Endothelial cell of umbilical vein (primary cell): Measurements from ENCODE around the gene PTPN13.

Source experiments
- EZH2 ChIP-seq: IDR thresholded peaks from 2 replicates; pipeline ENCODE4 v1.6.1; 2012; ENCODE audit warnings: borderline replicate concordance, low read depth, mild to moderate bottlenecking, moderate library complexity, low read length, inconsistent platforms; ENCODE audit not compliant: severe bottlenecking
- FOS ChIP-seq: IDR thresholded peaks from 2 replicates; pipeline ENCODE4 v1.6.1; 2011; ENCODE audit warnings: mild to moderate bottlenecking, low read length, moderate library complexity, borderline replicate concordance; ENCODE audit not compliant: insufficient read depth
- JUN ChIP-seq: IDR thresholded peaks from 2 replicates; pipeline ENCODE4 v1.6.1; 2011; ENCODE audit warnings: borderline replicate concordance, low read depth; ENCODE audit not compliant: insufficient read length, insufficient read depth
- MYC ChIP-seq: IDR thresholded peaks from one replicate; pipeline ENCODE4 v1.6.1; 2011; ENCODE audit warnings: mild to moderate bottlenecking, low read depth, low read length
- POLR2A ChIP-seq: IDR thresholded peaks from 2 replicates; pipeline ENCODE4 v1.6.1; 2012; ENCODE audit warnings: low read depth, mild to moderate bottlenecking, control low read depth, low read length
- POLR2AphosphoS5 ChIP-seq: IDR thresholded peaks from 2 replicates; pipeline ENCODE4 v1.6.1; 2012; ENCODE audit warnings: low read depth, mild to moderate bottlenecking, control low read depth, low read length, moderate library complexity; ENCODE audit not compliant: insufficient read depth
- TF ChIP-seq, protein P1 (sequence below), 2 donors: IDR thresholded peaks; 1 replicate in 1 of 2; 2 replicates in 1 of 2; pipeline ENCODE4 v1.5.1; 2011; ENCODE audit warnings: low read length in 2 of 2, mild to moderate bottlenecking in 2 of 2, moderate library complexity in 2 of 2, control low read depth in 1 of 2, inconsistent platforms in 1 of 2, low read depth in 1 of 2; ENCODE audit not compliant: insufficient read depth in 1 of 2; ENCODE audit errors: extremely low read depth in 1 of 2
- TF ChIP-seq, protein P2 (sequence below): IDR thresholded peaks from 2 replicates; pipeline ENCODE4 v1.6.1; 2011; ENCODE audit not compliant: insufficient read depth, insufficient read length

DNA sequence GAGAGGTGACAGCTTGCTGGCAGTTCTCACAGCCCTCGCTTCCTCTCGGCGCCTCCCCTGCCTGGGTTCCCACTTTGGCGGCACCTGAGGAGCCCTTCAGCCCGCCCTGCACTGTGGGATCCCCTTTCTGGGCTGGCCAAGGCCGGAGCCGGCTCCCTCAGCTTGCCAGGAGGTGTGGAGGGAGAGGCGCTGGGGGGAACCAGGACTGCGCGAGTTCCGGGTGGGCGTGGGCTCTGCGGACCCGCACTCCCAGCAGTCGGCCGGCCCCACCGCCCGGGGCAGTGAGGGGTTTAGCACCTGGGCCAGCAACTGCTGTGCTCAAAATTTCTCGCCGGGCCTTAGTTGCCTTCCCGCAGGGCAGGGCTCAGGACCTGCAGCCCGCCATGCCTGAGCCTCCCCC lies 47.0 kb upstream of the PTPN13 start:
- TF ChIP-seq POLR2AphosphoS5 = no peak
- TF ChIP-seq, protein P1, sequence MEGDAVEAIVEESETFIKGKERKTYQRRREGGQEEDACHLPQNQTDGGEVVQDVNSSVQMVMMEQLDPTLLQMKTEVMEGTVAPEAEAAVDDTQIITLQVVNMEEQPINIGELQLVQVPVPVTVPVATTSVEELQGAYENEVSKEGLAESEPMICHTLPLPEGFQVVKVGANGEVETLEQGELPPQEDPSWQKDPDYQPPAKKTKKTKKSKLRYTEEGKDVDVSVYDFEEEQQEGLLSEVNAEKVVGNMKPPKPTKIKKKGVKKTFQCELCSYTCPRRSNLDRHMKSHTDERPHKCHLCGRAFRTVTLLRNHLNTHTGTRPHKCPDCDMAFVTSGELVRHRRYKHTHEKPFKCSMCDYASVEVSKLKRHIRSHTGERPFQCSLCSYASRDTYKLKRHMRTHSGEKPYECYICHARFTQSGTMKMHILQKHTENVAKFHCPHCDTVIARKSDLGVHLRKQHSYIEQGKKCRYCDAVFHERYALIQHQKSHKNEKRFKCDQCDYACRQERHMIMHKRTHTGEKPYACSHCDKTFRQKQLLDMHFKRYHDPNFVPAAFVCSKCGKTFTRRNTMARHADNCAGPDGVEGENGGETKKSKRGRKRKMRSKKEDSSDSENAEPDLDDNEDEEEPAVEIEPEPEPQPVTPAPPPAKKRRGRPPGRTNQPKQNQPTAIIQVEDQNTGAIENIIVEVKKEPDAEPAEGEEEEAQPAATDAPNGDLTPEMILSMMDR (IDR thresholded peaks at IDR 0.05; ENCODE audit: extremely low read depth in 1 of 2, insufficient read depth in 1 of 2, low read depth in 1 of 2, low read length in 2 of 2) = no peak
- no peak for TF ChIP-seq POLR2A
- no peak for TF ChIP-seq FOS
- TF ChIP-seq EZH2 = no peak
- TF ChIP-seq JUN = no peak
- TF ChIP-seq, protein P2, sequence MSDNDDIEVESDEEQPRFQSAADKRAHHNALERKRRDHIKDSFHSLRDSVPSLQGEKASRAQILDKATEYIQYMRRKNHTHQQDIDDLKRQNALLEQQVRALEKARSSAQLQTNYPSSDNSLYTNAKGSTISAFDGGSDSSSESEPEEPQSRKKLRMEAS = no peak
- TF ChIP-seq MYC = no peak
